ENCODE measurements around the gene PDF. TPM values are rescaled to one million over a fixed set of nuclear protein-coding genes. Genes with fewer than 3 reads are reported as not detected.
A peak's percentile ranks its signal among the peaks of the same experiment; 100 is the strongest.

The PDF gene
- total RNA-seq, 1 donor from 2014 or later: 32.3 TPM

DNA sequence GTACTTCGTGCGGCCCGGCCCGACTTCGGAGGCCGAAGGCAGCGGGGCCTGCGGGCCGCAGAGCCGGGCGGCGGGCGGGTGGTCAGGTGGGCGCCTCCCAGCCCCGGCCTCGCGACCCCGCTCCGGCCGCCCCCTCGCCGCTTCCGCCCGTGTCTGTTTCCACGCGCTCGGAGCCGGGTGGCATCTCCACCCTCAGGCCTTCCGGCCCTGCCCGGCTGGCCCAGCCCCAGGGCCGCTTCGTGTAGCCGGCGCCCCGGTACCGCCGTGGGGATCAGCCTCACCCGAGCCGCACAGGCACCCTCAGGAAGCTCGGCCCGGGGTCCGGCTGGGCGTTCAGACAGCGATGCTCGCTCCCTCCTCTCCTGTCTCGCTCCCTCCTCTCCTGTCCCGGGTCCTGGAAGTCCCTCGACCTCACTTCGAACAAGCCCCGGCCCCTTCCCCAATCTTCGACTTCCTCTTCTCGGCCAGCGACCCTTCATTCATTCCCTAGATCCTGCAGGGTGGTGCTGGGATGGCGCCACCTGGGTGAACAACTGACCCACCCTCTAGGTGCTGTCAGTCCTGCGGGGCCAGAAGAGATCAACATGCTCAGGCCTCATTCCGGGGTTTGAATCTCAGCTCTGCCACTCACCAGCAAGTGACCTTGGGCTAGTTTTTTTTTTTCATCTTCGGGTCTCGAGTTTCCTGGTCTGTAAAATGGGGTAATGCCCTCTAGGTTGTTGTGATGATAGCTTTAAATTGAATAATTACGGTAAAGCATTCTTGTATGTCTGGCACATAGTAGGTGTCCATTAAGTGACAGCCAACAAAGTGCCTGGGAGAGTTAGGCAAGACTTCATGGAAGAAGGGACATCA is 18.6 kb downstream of the PDF start:
- TF ChIP-seq, protein P1, sequence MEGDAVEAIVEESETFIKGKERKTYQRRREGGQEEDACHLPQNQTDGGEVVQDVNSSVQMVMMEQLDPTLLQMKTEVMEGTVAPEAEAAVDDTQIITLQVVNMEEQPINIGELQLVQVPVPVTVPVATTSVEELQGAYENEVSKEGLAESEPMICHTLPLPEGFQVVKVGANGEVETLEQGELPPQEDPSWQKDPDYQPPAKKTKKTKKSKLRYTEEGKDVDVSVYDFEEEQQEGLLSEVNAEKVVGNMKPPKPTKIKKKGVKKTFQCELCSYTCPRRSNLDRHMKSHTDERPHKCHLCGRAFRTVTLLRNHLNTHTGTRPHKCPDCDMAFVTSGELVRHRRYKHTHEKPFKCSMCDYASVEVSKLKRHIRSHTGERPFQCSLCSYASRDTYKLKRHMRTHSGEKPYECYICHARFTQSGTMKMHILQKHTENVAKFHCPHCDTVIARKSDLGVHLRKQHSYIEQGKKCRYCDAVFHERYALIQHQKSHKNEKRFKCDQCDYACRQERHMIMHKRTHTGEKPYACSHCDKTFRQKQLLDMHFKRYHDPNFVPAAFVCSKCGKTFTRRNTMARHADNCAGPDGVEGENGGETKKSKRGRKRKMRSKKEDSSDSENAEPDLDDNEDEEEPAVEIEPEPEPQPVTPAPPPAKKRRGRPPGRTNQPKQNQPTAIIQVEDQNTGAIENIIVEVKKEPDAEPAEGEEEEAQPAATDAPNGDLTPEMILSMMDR (IDR thresholded peaks at IDR 0.05; ENCODE audit: insufficient read depth, low read length, poor library complexity, severe bottlenecking): peak; percentile 31
- H3K36me3 ChIP-seq (ENCODE audit: control insufficient read depth, insufficient read depth, low read length): peaks cover 5% of the 10 kb centered on the region
- peak overlapping the region; percentile 91 for H3K4me3 ChIP-seq (ENCODE audit: low read depth, low read length)
- no peaks in the 10 kb centered on the region for H3K27me3 ChIP-seq (ENCODE audit: control insufficient read depth, insufficient read depth, low read length)
- DNase-seq (ENCODE audit: low read depth): no peak

DNA sequence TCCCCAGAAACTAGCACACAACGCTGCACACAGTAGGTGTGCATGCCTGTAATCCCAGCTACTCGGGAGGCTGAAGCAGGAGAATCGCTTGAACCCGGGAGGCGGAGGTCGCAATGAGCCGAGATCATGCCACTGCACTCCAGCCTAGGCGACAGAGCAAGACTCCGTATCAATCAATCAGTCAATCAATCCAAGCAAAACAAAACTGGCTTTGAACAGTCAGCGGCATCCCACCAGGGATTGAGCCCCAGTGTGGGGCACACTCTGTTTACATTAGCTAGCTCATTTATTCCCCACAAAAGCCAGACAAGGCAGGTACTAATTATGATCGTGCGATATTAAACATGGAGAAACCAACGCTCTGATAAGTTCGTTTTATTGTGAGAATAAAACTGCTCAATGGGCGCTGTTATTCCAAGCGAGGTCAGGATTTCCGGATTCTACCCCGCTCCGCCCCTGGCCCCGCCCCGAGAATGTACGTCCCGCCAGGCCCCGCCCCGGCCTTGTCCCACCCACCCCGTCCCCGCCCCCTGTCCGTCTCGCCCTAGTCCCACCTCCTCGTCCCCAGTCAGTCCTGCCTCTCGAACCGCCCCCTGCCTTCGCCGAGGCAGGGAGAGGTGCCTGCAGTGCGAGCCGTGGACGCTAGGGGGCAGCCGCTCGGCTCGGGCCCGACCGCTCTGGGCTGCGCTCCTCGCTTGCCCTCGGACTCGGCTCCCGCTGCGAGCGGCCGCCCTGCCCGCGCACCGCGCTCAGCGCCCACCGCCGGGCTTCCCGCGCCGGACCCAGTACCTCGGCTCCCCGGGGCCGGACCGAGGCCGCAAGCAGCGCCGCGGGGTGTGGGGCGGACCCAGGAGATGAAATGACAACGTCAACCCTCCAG is 19.5 kb downstream of the PDF start, which contains the start of gene VPS4A:
TSS of gene VPS4A (plus strand) at position 698 of the 880 bp plus-strand sequence. CDS start at position 860, 162 bp downstream.
- Histone ChIP-seq H3K4me3 (ENCODE audit: low read depth, low read length) (peak within 1 kb of the TSS; percentile 91), H3K36me3 (ENCODE audit: control insufficient read depth, insufficient read depth, low read length) (peaks cover 5% of the 10 kb centered on the region), H3K27me3 (ENCODE audit: control insufficient read depth, insufficient read depth, low read length) (no peaks in the 10 kb centered on the region)
- TF ChIP-seq, protein P1 (IDR thresholded peaks at IDR 0.05; ENCODE audit: insufficient read depth, low read length, poor library complexity, severe bottlenecking): peak; percentile 74
- peak; percentile 71 for DNase-seq (ENCODE audit: low read depth)

DNA sequence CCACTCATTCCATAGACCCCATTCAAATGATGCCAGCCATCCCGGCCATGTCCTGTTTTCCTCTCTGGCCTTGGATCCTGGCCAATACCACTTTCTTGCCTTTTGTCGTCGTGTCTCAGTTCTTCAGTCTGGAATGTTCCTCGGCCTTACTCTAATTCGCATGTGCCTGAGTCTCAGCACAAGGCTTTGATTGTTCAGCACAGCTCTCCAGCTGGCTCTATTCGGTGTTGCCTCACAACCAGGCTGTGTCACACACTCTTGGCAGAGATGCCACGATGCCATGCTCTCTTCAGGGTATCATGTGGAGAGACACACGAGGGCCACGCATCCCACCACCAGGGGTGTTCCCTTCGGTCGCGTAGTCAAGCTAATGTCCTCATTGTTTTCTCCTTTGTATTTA is 21.1 kb downstream of the PDF start:
- H3K4me3 ChIP-seq (ENCODE audit: low read depth, low read length): no peak overlapping the region
- no peak for DNase-seq (ENCODE audit: low read depth)
- TF ChIP-seq, protein P1 (IDR thresholded peaks at IDR 0.05; ENCODE audit: insufficient read depth, low read length, poor library complexity, severe bottlenecking): no peak

DNA sequence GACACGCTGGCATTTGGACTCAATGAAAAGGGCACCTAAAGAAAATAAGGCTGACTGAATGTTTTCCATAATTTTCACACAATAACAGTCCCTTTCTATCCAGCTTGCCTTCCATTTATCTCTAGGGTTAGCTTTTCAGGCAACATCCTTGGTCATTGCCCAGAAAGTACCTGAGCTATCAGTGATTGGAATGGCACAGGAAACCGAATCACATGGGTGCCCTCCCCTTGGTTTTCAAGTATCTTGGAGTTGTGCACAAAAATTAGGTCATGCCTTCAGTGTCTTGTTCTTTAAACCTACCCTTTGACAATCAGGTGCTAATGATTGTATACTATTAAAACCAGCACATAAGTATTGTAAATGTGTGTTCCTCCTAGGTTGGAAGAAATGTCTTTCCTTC is 22.5 kb downstream of the PDF start:
- Histone ChIP-seq H3K4me3 (ENCODE audit: low read depth, low read length) (no peak overlapping the region), H3K27me3 (ENCODE audit: control insufficient read depth, insufficient read depth, low read length) (no peaks in the 10 kb centered on the region), H3K36me3 (ENCODE audit: control insufficient read depth, insufficient read depth, low read length) (no peaks in the 10 kb centered on the region)
- TF ChIP-seq, protein P1 (IDR thresholded peaks at IDR 0.05; ENCODE audit: insufficient read depth, low read length, poor library complexity, severe bottlenecking): no peak
- DNase-seq (ENCODE audit: low read depth): no peak

More for the DNA sequence above, 21.1 kb downstream of the PDF start:
- Histone ChIP-seq H3K27me3 (ENCODE audit: control insufficient read depth, insufficient read depth, low read length) (no peaks in the 10 kb centered on the region), H3K36me3 (ENCODE audit: control insufficient read depth, insufficient read depth, low read length) (peaks cover 1% of the 10 kb centered on the region)

DNA sequence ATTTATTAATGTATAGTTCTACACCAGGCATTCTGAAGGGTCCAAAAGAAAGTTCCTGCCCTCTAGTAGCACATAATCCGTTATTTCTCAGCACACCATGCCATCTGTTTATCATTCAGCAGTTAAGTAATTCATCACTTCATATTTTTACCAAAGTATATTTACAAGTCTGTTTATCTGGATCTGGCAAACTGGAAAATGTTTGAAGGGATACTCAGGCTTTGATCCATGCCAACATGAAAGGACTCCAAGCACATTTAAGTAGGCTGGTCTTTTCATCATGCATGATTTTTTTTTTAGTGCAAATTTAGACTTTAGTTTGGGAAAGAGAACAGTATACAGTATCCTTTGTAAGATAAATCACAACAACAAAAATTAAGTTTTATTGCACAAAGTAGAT is 23.3 kb downstream of the PDF start:
- TF ChIP-seq, protein P1 (IDR thresholded peaks at IDR 0.05; ENCODE audit: insufficient read depth, low read length, poor library complexity, severe bottlenecking): no peak
- Histone ChIP-seq H3K36me3 (ENCODE audit: control insufficient read depth, insufficient read depth, low read length) (no peaks in the 10 kb centered on the region), H3K27me3 (ENCODE audit: control insufficient read depth, insufficient read depth, low read length) (no peaks in the 10 kb centered on the region), H3K4me3 (ENCODE audit: low read depth, low read length) (no peak overlapping the region)
- no peak for DNase-seq (ENCODE audit: low read depth)

Measured in kidney epithelial cell (primary cell).